Sigmoid colon (tissue), 7 donors: ENCODE data around the gene ACTR3C. TPM values are rescaled to one million over a fixed set of nuclear protein-coding genes. Genes with fewer than 3 reads are reported as not detected.

Source experiments
- DNase-seq: peaks from one replicate; pipeline ENCODE4 v3.0.0-alpha.2; 2019
- H3K27ac ChIP-seq, 4 donors: fragments of 200-600 bp; sonication (generic); one replicate each; pipeline ENCODE4 v1.5.1; 2016 to 2019; ENCODE audit warnings: mild to moderate bottlenecking in 1 of 4
- H3K27me3 ChIP-seq, 3 donors: fragments of 200-600 bp; sonication (generic); one replicate each; pipeline ENCODE4 v1.5.1; 2019; ENCODE audit warnings: mild to moderate bottlenecking in 1 of 3
- H3K36me3 ChIP-seq, 4 donors: fragments of 200-600 bp; sonication (generic); one replicate each; pipeline ENCODE4 v1.5.1; 2016 to 2019
- H3K4me1 ChIP-seq, 4 donors: fragments of 200-600 bp; sonication (generic); one replicate each; pipeline ENCODE4 v1.5.1; 2017 to 2019
- H3K4me3 ChIP-seq, 4 donors: fragments of 200-600 bp; sonication (generic); one replicate each; pipeline ENCODE4 v1.5.1; 2017 to 2019; ENCODE audit warnings: mild to moderate bottlenecking in 2 of 4, moderate library complexity in 1 of 4
- H3K9me3 ChIP-seq, 4 donors: fragments of 200-600 bp in 3 of 4; sonication (generic) in 3 of 4; one replicate each; pipeline versions ENCODE4 v1.5.1 to v1.6.1; 2013 to 2019
- CTCF ChIP-seq, 4 experiments: fragments of 450-650 bp in 3 of 4; fragments of 200-600 bp in 1 of 4; IDR thresholded peaks; one replicate each; pipeline ENCODE4 v1.5.1; 2016 to 2019; ENCODE audit warnings: antibody characterized with exemption in 4 of 4, mild to moderate bottlenecking in 3 of 4, moderate library complexity in 2 of 4
- EP300 ChIP-seq, 4 donors: sonication (generic); formaldehyde crosslinking; IDR thresholded peaks; one replicate each; pipeline ENCODE4 v1.6.1; 2017; ENCODE audit warnings: antibody characterized with exemption in 4 of 4
- POLR2A ChIP-seq, 2 donors: fragments of 450-650 bp; IDR thresholded peaks; one replicate each; pipeline ENCODE4 v1.6.1; 2016; ENCODE audit warnings: antibody characterized with exemption in 2 of 2, mild to moderate bottlenecking in 2 of 2, moderate library complexity in 2 of 2
- POLR2AphosphoS5 ChIP-seq, 4 donors: sonication (generic); formaldehyde crosslinking; IDR thresholded peaks; one replicate each; pipeline ENCODE4 v1.6.1; 2017; ENCODE audit warnings: antibody characterized with exemption in 4 of 4
- WGBS, 2 donors: extraction: QIAGEN DNeasy Blood & Tissue Kit; methylation state at CpG; one replicate each; pipeline ENCODE4 v1.1.7; 2013; 5-methylcytosine and 5-hydroxymethylcytosine counted together
- intact Hi-C: fragments of 100-400 bp; cut with DNase I; formaldehyde crosslinking; loops from one replicate; pipeline ENCODE4 v1.15.1; 2023
- polyA plus RNA-seq, 3 donors: library from polyadenylated mRNA; stranded (reverse); fragments of 200-250 nt; gene quantifications; one replicate each; pipeline ENCODE4 v1.2.3, GENCODE V29; 2013
- total RNA-seq, 4 donors: library from RNA; depleted of rRNA; stranded (reverse); fragments of >200 nt; gene quantifications; one replicate each; pipeline ENCODE4 v1.1.0, GENCODE V29; 2016
- donor health status: healthy with polysubstance abuse.
- donor health status: Bipolar disorder and iron deficiency.
- donor health status: healthy.

Gene ACTR3C
- total and polyA plus RNA-seq, 7 donors, result 2.9 to 13.3 (median 8.3) TPM

DNA sequence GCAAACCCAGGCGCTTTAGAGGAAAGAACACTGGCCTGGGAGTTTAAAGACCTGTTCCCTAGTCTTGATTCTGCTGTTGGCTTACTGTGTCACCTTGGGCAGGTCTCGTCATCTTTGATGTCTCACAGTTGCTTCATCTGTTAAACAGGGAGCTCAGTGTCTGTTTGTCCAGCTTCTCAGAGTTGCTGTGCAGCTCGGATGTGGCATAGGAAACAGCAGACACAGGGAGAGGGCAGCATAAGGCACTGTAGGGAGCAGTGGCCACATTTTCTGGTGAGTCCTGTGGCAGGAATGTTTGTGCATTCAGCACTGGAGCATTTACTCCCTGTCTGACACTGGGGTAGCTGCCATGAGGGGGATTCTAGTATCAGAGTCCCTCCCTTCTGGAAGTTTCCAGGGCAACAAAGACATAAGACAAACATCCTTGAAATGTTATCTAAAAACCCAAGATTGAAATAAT lies 47.3 kb upstream of the ACTR3C start:
- Histone ChIP-seq H3K36me3 (peaks cover 0 to 47% (median 19%) of the 10 kb centered on the region in 4 donors), H3K27ac (peak overlapping the region; percentile 92 to 97 (median 95)), H3K4me1 (peaks cover 0 to 46% (median 39%) of the 10 kb centered on the region in 4 donors), H3K9me3 (no peaks in the 10 kb centered on the region), H3K4me3 (no peak overlapping the region), H3K27me3 (no peaks in the 10 kb centered on the region)
- intact Hi-C loops, result loop anchor here (1.0 to 10.0 kb wide), 2 partner anchors 8 to 594 kb away; no protein-coding TSS in a partner anchor
- no peak for TF ChIP-seq POLR2AphosphoS5 (IDR thresholded peaks at IDR 0.05)
- TF ChIP-seq POLR2A (IDR thresholded peaks at IDR 0.05), result no peak
- no peak for TF ChIP-seq EP300 (IDR thresholded peaks at IDR 0.05)
- no peak for TF ChIP-seq CTCF (IDR thresholded peaks at IDR 0.05)
- WGBS, 2 donors, result 19 to 62% methylated on average over 3 of the region's 3 CpGs
- DNase-seq, result no peak

- WGBS, 2 donors, result 8 to 31% methylated on average over 23 of the region's 23 CpGs
- Histone ChIP-seq H3K27ac (peak overlapping the region; percentile 92 to 97 (median 95)), H3K36me3 (peaks cover 0 to 47% (median 19%) of the 10 kb centered on the region in 4 donors), H3K4me1 (peaks cover 0 to 46% (median 39%) of the 10 kb centered on the region in 4 donors), H3K4me3 (peak overlapping the region; percentile 69 to 92 (median 75)), H3K27me3 (no peaks in the 10 kb centered on the region), H3K9me3 (no peaks in the 10 kb centered on the region)
- intact Hi-C loops, result loop anchor here (1.0 to 10.0 kb wide), 4 partner anchors 8 to 595 kb away; partner anchors contain the start of gene RARRES2
- DNase-seq, result peak; percentile 59
- TF ChIP-seq EP300 (IDR thresholded peaks at IDR 0.05) (no peak), POLR2A (IDR thresholded peaks at IDR 0.05) (no peak), CTCF (IDR thresholded peaks at IDR 0.05) (no peak), POLR2AphosphoS5 (IDR thresholded peaks at IDR 0.05) (no peak)
Observed at GRCh38 chr7:150369748-150370501, 46.6 kb upstream of the ACTR3C start.

GRCh38 chr7:150368884-150369747 lies 45.8 kb upstream of the ACTR3C start:
- peak overlapping the region; percentile 69 to 92 (median 75) for H3K4me3 ChIP-seq
- no peaks in the 10 kb centered on the region for H3K9me3 ChIP-seq
- H3K4me1 ChIP-seq, result peaks cover 0 to 46% (median 39%) of the 10 kb centered on the region in 4 donors
- peak overlapping the region; percentile 92 to 97 (median 95) for H3K27ac ChIP-seq
- peaks cover 0 to 43% (median 19%) of the 10 kb centered on the region in 4 donors for H3K36me3 ChIP-seq
- DNase-seq, result peak; percentile 81
- 0 to 1% methylated on average over 58 of the region's 58 CpGs for WGBS, 2 donors
- no peaks in the 10 kb centered on the region for H3K27me3 ChIP-seq
- TF ChIP-seq POLR2A (IDR thresholded peaks at IDR 0.05) (no peak), EP300 (IDR thresholded peaks at IDR 0.05) (no peak), POLR2AphosphoS5 (IDR thresholded peaks at IDR 0.05) (peak in 2 of 4 donors; percentile 2 to 24)
- intact Hi-C loops, result loop anchor here (2.0 to 5.0 kb wide), 2 partner anchors 28 to 38 kb away; partner anchors contain the start of gene RARRES2

DNA sequence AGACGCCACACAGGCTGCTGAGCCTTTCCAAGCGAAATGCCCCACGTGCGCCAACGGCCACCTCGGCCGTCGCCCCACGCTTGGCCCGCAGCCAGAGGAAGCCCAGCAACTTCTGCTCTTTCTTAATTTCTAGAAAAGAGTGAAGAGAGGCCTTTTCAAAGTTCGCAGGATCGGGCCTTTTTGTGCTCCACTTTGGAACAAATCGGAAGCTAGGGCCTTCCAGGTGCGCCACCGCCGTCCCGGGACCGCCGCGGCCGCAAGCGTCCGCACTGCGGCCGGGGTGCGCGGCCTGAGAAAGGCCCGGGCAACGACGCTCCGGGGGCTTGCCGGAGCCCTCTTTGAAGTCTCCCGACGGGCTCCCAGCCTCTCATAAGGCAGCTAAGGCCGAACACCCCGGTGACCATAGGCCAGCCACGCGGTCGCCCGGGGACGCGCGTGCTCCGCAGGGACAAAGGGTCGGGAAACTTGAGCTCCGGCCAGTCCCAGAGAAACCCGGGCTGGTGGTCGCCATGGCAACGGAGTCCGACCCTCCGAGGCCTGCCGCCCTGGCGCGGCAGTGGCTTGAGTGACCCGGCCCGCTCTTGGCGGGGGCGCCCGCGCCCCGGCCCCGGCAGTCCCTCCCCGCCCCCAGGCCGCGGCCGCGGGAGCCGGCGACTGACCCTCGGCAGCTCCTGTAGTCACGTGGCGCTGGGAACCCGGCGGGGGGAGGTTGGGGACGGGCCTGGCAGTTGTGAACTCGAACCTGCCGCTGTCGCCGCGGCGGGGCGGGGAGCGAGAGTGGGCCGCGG lies 44.9 kb upstream of the ACTR3C start, which contains the start of gene REPIN1:
Gene REPIN1 (plus strand): TSS at position 727 of the 788 bp plus-strand sequence. CDS start 890 bp downstream, outside the sequence.
- H3K27ac ChIP-seq, result peak within 1 kb of the TSS; percentile 92 to 97 (median 95)
- H3K9me3 ChIP-seq, result no peaks in the 10 kb centered on the region
- 1% methylated on average over 85 of the region's 85 CpGs for WGBS, 2 donors
- H3K27me3 ChIP-seq, result no peaks in the 10 kb centered on the region
- TF ChIP-seq CTCF (IDR thresholded peaks at IDR 0.05), result no peak
- peak; percentile 70 to 91 (median 82) for TF ChIP-seq POLR2AphosphoS5 (IDR thresholded peaks at IDR 0.05)
- peak in 2 of 4 donors; percentile 11 to 57 for TF ChIP-seq EP300 (IDR thresholded peaks at IDR 0.05)
- peak in 1 of 2 donors; percentile 29 for TF ChIP-seq POLR2A (IDR thresholded peaks at IDR 0.05)
- H3K4me3 ChIP-seq, result peak within 1 kb of the TSS; percentile 69 to 92 (median 75)
- intact Hi-C loops, result loop anchor here (2.0 to 5.0 kb wide), 2 partner anchors 27 to 39 kb away; partner anchors contain the start of gene RARRES2
- H3K36me3 ChIP-seq, result peaks cover 0 to 35% (median 17%) of the 10 kb centered on the region in 4 donors
- H3K4me1 ChIP-seq, result peaks cover 0 to 41% (median 34%) of the 10 kb centered on the region in 4 donors
- peak; percentile 97 for DNase-seq
